ENCODE measurements around the gene NDUFB2.

The NDUFB2 gene

GRCh38 chr7:140678081-140678815, 18.3 kb upstream of the NDUFB2 start:
- H3K9me3 ChIP-seq: no peaks in the 10 kb centered on the region
- TF ChIP-seq CTCF (IDR thresholded peaks at IDR 0.05): no peak
- H3K27ac ChIP-seq: no peak overlapping the region
- peaks cover 25% of the 10 kb centered on the region for H3K36me3 ChIP-seq
- no peak overlapping the region for H3K4me3 ChIP-seq (ENCODE audit: low read depth in 1 of 2, low read length in 1 of 2)
- no peaks in the 10 kb centered on the region for H3K27me3 ChIP-seq
- peaks cover 14 to 22% of the 10 kb centered on the region in 2 experiments for H3K4me1 ChIP-seq (ENCODE audit: control insufficient read depth in 1 of 2, insufficient read depth in 1 of 2, low read depth in 1 of 2, low read length in 1 of 2)

- Histone ChIP-seq H3K9me3 (no peaks in the 10 kb centered on the region), H3K36me3 (peaks cover 29% of the 10 kb centered on the region), H3K4me1 (ENCODE audit: control insufficient read depth in 1 of 2, insufficient read depth in 1 of 2, low read depth in 1 of 2, low read length in 1 of 2) (peaks cover 9 to 17% of the 10 kb centered on the region in 2 experiments), H3K27ac (no peak overlapping the region), H3K4me3 (ENCODE audit: low read depth in 1 of 2, low read length in 1 of 2) (no peak overlapping the region), H3K27me3 (no peaks in the 10 kb centered on the region)
- no peak for TF ChIP-seq CTCF (IDR thresholded peaks at IDR 0.05)
Measured at GRCh38 chr7:140678816-140679130, 17.7 kb upstream of the NDUFB2 start.

GRCh38 chr7:140679186-140679585, 17.3 kb upstream of the NDUFB2 start:
- no peaks in the 10 kb centered on the region for H3K27me3 ChIP-seq
- no peak for TF ChIP-seq CTCF (IDR thresholded peaks at IDR 0.05)
- H3K9me3 ChIP-seq: no peaks in the 10 kb centered on the region
- H3K36me3 ChIP-seq: peaks cover 33% of the 10 kb centered on the region
- H3K4me3 ChIP-seq (ENCODE audit: low read depth in 1 of 2, low read length in 1 of 2): no peak overlapping the region
- H3K27ac ChIP-seq: no peak overlapping the region
- peaks cover 6 to 12% of the 10 kb centered on the region in 2 experiments for H3K4me1 ChIP-seq (ENCODE audit: control insufficient read depth in 1 of 2, insufficient read depth in 1 of 2, low read depth in 1 of 2, low read length in 1 of 2)

GRCh38 chr7:140680886-140681285, 15.6 kb upstream of the NDUFB2 start:
- Histone ChIP-seq H3K9me3 (no peaks in the 10 kb centered on the region), H3K4me3 (ENCODE audit: low read depth in 1 of 2, low read length in 1 of 2) (no peak overlapping the region), H3K36me3 (peaks cover 39% of the 10 kb centered on the region), H3K27ac (no peak overlapping the region), H3K27me3 (no peaks in the 10 kb centered on the region), H3K4me1 (ENCODE audit: control insufficient read depth in 1 of 2, insufficient read depth in 1 of 2, low read depth in 1 of 2, low read length in 1 of 2) (no peaks in the 10 kb centered on the region)
- no peak for TF ChIP-seq CTCF (IDR thresholded peaks at IDR 0.05)

- Histone ChIP-seq H3K4me1 (ENCODE audit: control insufficient read depth in 1 of 2, insufficient read depth in 1 of 2, low read depth in 1 of 2, low read length in 1 of 2) (no peaks in the 10 kb centered on the region), H3K36me3 (peaks cover 40% of the 10 kb centered on the region), H3K27ac (no peak overlapping the region), H3K4me3 (ENCODE audit: low read depth in 1 of 2, low read length in 1 of 2) (no peak overlapping the region), H3K9me3 (no peaks in the 10 kb centered on the region), H3K27me3 (no peaks in the 10 kb centered on the region)
- no peak for TF ChIP-seq CTCF (IDR thresholded peaks at IDR 0.05)
Measured at GRCh38 chr7:140681766-140682165, 14.7 kb upstream of the NDUFB2 start.

All from neutrophil (primary cell).